Progenitor cell of endocrine pancreas (in vitro differentiated cells): ENCODE measurements around the gene ZEB1. TPM values are rescaled to one million over a fixed set of nuclear protein-coding genes. Genes with fewer than 3 reads are reported as not detected.

Experiments
- DNase-seq: peaks from one replicate; pipeline ENCODE4 v3.0.0; 2021; ENCODE audit warnings: low spot score; ENCODE audit not compliant: unreplicated experiment
- H3K27ac Mint-ChIP-seq: 2 replicates; pipeline ENCODE4 v1.8.0; 2021; ENCODE audit warnings: mild to moderate bottlenecking, moderate library complexity, mixed read lengths
- H3K27me3 Mint-ChIP-seq: 2 replicates; pipeline ENCODE4 v1.8.0; 2021; ENCODE audit warnings: mixed read lengths
- H3K36me3 Mint-ChIP-seq: 2 replicates; pipeline ENCODE4 v1.8.0; 2022; ENCODE audit warnings: mixed read lengths; ENCODE audit not compliant: insufficient read depth
- H3K4me1 Mint-ChIP-seq: 2 replicates; pipeline ENCODE4 v1.8.0; 2021; ENCODE audit warnings: low read depth, mixed read lengths
- H3K4me3 Mint-ChIP-seq: 2 replicates; pipeline ENCODE4 v1.8.0; 2021; ENCODE audit warnings: low read depth, mild to moderate bottlenecking, moderate library complexity, mixed read lengths
- H3K9me3 Mint-ChIP-seq: 2 replicates; pipeline ENCODE4 v1.8.0; 2021; ENCODE audit warnings: low read depth, mixed read lengths
- CTCF ChIP-seq: fragments of 200-600 bp; sonication (generic); IDR thresholded peaks from one replicate; pipeline ENCODE4 v1.5.0; 2021; ENCODE audit warnings: antibody characterized with exemption, mild to moderate bottlenecking; ENCODE audit not compliant: unreplicated experiment
- total RNA-seq: library from RNA; stranded (reverse); gene quantifications from 2 replicates; pipeline ENCODE4 v1.2.1, GENCODE V29; 2021

Gene ZEB1
- total RNA-seq, 1 donor from 2014 or later = 1.7 TPM

DNA sequence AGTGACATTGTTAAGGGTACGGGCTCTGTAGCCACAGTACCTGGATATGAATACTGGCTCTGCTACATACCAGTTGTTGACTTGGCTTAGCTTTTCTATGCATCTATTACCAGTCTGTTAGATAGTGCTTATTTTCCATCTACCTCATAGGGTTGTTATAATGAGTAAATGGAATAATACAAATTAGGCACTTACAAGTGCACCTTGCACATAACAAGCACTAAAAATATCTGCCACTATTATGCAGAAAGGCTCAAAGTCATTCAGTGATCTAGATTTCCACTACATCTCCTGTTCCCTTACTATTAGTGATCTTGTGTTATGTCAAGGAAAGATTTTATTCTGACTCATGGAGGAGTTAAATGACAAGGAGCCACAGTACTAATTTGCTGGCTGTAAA is 27.9 kb upstream of the ZEB1 start:
- Mint-ChIP-seq H3K4me1 (no peaks in the 10 kb centered on the region), H3K9me3 (no peaks in the 10 kb centered on the region), H3K27ac (no peak overlapping the region), H3K4me3 (no peak overlapping the region), H3K36me3 (no peaks in the 10 kb centered on the region), H3K27me3 (no peaks in the 10 kb centered on the region)
- no peak for TF ChIP-seq CTCF
- DNase-seq = no peak

DNA sequence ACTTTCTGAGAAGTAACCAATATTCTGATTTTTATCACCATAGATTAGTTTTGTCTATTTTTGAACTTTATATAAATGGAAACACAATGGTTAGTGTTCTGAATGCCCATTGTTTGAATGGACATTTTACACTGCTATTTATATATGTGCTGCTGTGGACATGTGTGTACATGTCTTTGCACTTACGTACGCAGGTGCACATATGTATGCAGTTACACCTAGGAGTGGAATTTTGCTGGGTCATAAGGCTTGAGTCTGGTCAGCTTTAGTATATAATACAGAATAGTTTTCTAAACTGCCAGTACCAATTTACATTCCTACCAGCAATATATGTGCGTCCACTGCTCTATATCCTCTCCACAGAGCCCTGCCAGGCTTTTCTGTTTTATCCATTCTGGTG is 24.5 kb upstream of the ZEB1 start:
- Mint-ChIP-seq H3K27ac (no peak overlapping the region), H3K27me3 (no peaks in the 10 kb centered on the region), H3K9me3 (no peaks in the 10 kb centered on the region), H3K36me3 (no peaks in the 10 kb centered on the region), H3K4me1 (peaks cover 2% of the 10 kb centered on the region), H3K4me3 (no peak overlapping the region)
- DNase-seq = no peak
- no peak for TF ChIP-seq CTCF

GRCh38 chr10:31296754-31297153 is 22.3 kb upstream of the ZEB1 start:
- no peak for DNase-seq
- no peak overlapping the region for H3K27ac Mint-ChIP-seq
- no peaks in the 10 kb centered on the region for H3K36me3 Mint-ChIP-seq
- peaks cover 2% of the 10 kb centered on the region for H3K4me1 Mint-ChIP-seq
- H3K27me3 Mint-ChIP-seq = no peaks in the 10 kb centered on the region
- H3K4me3 Mint-ChIP-seq = no peak overlapping the region
- peaks cover 3% of the 10 kb centered on the region for H3K9me3 Mint-ChIP-seq
- TF ChIP-seq CTCF = no peak

- H3K9me3 Mint-ChIP-seq = peaks cover 3% of the 10 kb centered on the region
- no peak for DNase-seq
- peaks cover 2% of the 10 kb centered on the region for H3K4me1 Mint-ChIP-seq
- no peaks in the 10 kb centered on the region for H3K36me3 Mint-ChIP-seq
- H3K4me3 Mint-ChIP-seq = no peak overlapping the region
- no peak for TF ChIP-seq CTCF
- no peaks in the 10 kb centered on the region for H3K27me3 Mint-ChIP-seq
- H3K27ac Mint-ChIP-seq = no peak overlapping the region
Measured at GRCh38 chr10:31299119-31299518, 19.9 kb upstream of the ZEB1 start.

GRCh38 chr10:31303212-31303611 is 15.8 kb upstream of the ZEB1 start:
- no peak overlapping the region for H3K4me3 Mint-ChIP-seq
- TF ChIP-seq CTCF = no peak

More at GRCh38 chr10:31303212-31303611, 15.8 kb upstream of the ZEB1 start:
- Mint-ChIP-seq H3K27me3 (peaks cover 5% of the 10 kb centered on the region), H3K9me3 (peaks cover 3% of the 10 kb centered on the region), H3K27ac (no peak overlapping the region), H3K36me3 (no peaks in the 10 kb centered on the region), H3K4me1 (no peaks in the 10 kb centered on the region)
- no peak for DNase-seq
